ENCODE data around the gene MPO. TPM values are rescaled to one million over a fixed set of nuclear protein-coding genes. Genes with fewer than 3 reads are reported as not detected.

MPO gene
- total and polyA plus RNA-seq, 2 of the 8 experiments (the other 6 are each of a cell fraction or from before 2014, with no cell fraction given): 0.06 to 0.74 TPM

DNA sequence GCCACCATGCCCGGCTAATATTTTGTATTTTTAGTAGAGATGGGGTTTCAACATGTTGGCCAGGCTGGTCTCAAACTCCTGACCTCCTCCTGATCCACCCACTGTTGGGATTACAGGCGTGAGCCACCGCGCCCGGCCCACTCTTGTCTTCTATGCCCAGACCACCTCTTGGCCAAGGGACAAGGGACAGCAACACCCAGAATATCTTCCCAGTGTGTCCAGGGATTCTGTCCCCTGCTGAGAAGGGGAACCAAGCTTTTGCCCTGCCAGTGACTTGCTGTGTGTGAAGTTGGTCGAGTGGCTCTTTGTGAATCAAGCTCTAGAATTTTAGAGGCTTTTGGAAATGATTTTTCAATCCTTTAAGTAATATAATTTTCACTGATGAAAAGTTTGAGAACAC is 1.7 kb upstream of the MPO start:
- H3K4ac ChIP-seq (replicated peaks; ENCODE audit: insufficient read length, low read depth, low read length): no peak overlapping the region
- H3K23me2 ChIP-seq (ENCODE audit: low read depth, low read length): no peaks in the 10 kb centered on the region
- H2BK5ac ChIP-seq (ENCODE audit: low read depth, low read length): no peak overlapping the region; the same call in 1 of the 2 replicates
- no peak overlapping the region for H2AK5ac ChIP-seq (ENCODE audit: low read depth, low read length)
- no peak overlapping the region for H3K4me3 ChIP-seq (ENCODE audit: extremely low read depth in 1 of 4, insufficient read depth in 2 of 4, low read depth in 3 of 4, low read length in 4 of 4)
- no peak for FAIRE-seq
- WGBS, 2 experiments (ENCODE audit: extremely low coverage in 1 of 2, insufficient coverage in 1 of 2, insufficient read length in 1 of 2, insufficient replicate concordance in 2 of 2, low coverage in 1 of 2, low lambda C conversion rate in 2 of 2, missing lambda C conversion rate in 1 of 2): 82% methylated on average over 6 of the region's 6 CpGs; no CpG with 5 or more reads in 1 of the 2 experiments
- no peak overlapping the region for H4K91ac ChIP-seq (replicated peaks; ENCODE audit: insufficient read length, low read length)
- no peak overlapping the region for H3K27ac ChIP-seq (ENCODE audit: low read depth, low read length)
- H3K79me1 ChIP-seq (ENCODE audit: low read depth, low read length): no peaks in the 10 kb centered on the region
- peaks cover 0 to 8% (median 0%) of the 10 kb centered on the region in 4 experiments; a peak in 3 of 7 replicates for H3K27me3 ChIP-seq (replicated peaks in 1 of 4; ENCODE audit: control insufficient read depth in 3 of 4, extremely low read depth in 1 of 4, insufficient read depth in 3 of 4, low read length in 3 of 4)
- H3K56ac ChIP-seq (replicated peaks; ENCODE audit: insufficient read length, low read depth, low read length): no peak overlapping the region
- no peak overlapping the region for H2BK15ac ChIP-seq (ENCODE audit: low read length)
- ChIA-PET CTCF (ENCODE audit: partially characterized antibody) (interaction anchor here (0.6 to 7.9 kb wide), 2 partner anchors 20 to 814 kb away, joined by 3 to 75 read pairs; no protein-coding TSS in a partner anchor), POLR2A (ENCODE audit: partially characterized antibody) (interaction anchor here (0.6 to 1.5 kb wide), 2 partner anchors 12 to 33 kb away, joined by 3 read pairs; no protein-coding TSS in a partner anchor)
- H2BK20ac ChIP-seq (ENCODE audit: low read length): no peak overlapping the region
- H3K4me1 ChIP-seq (replicated peaks in 1 of 4; ENCODE audit: control insufficient read depth in 3 of 4, insufficient read depth in 4 of 4, low read length in 3 of 4): peaks cover 0 to 8% (median 6%) of the 10 kb centered on the region in 4 experiments; a peak in 5 of 7 replicates
- no peaks in the 10 kb centered on the region for H3K79me2 ChIP-seq (ENCODE audit: control insufficient read depth in 1 of 2, insufficient read depth in 2 of 2, low read length in 2 of 2)
- no peak overlapping the region for H3K18ac ChIP-seq (ENCODE audit: extremely low read depth, low read length)
- no peak overlapping the region for H2BK120ac ChIP-seq (replicated peaks; ENCODE audit: low read depth, low read length)
- no peak for DNase-seq (ENCODE audit: low read depth in 1 of 2, low spot score in 2 of 2)
- no peak overlapping the region for H2BK12ac ChIP-seq (ENCODE audit: low read depth, low read length)
- no peak overlapping the region for H3K9ac ChIP-seq (replicated peaks in 1 of 4; ENCODE audit: extremely low read depth in 1 of 4, low read depth in 3 of 4, low read length in 3 of 4)
- no peak overlapping the region for H3K4me2 ChIP-seq (ENCODE audit: insufficient read depth in 1 of 2, low read depth in 2 of 2, low read length in 2 of 2)
- H3K23ac ChIP-seq (ENCODE audit: insufficient read length): no peak overlapping the region
- H3K9me3 ChIP-seq (ENCODE audit: insufficient read depth in 2 of 2, low read depth in 1 of 2, low read length in 1 of 2): no peaks in the 10 kb centered on the region
- no peak overlapping the region for H3K14ac ChIP-seq (ENCODE audit: insufficient read length)
- H4K8ac ChIP-seq (ENCODE audit: extremely low read depth, insufficient read depth, low read length): no peak overlapping the region
- H4K20me1 ChIP-seq (replicated peaks in 1 of 2; ENCODE audit: control insufficient read depth in 1 of 2, insufficient read depth in 2 of 2, low read length in 2 of 2): no peaks in the 10 kb centered on the region
- H3K36me3 ChIP-seq (ENCODE audit: control insufficient read depth in 2 of 4, insufficient read depth in 4 of 4, low read length in 3 of 4): no peaks in the 10 kb centered on the region
- H2AFZ ChIP-seq (ENCODE audit: low read length): no peak overlapping the region
- H4K5ac ChIP-seq (ENCODE audit: insufficient read length, low read depth, low read length): no peak overlapping the region
- TF ChIP-seq NRF1 (IDR thresholded peaks at IDR 0.05; ENCODE audit: low read depth, low read length) (no peak), RBBP5 (IDR thresholded peaks at IDR 0.05; ENCODE audit: borderline replicate concordance, low read depth, low read length) (no peak), POLR2AphosphoS5 (IDR thresholded peaks at IDR 0.05; ENCODE audit: low read depth, low read length) (no peak), RFX5 (IDR thresholded peaks at IDR 0.05; ENCODE audit: borderline replicate concordance, low read depth, low read length) (no peak), CHD1 (IDR thresholded peaks at IDR 0.05; ENCODE audit: low read depth, low read length) (no peak), CHD2 (IDR thresholded peaks at IDR 0.05; ENCODE audit: low read length) (no peak), CREB1 (IDR thresholded peaks at IDR 0.05) (no peak), E2F6 (IDR thresholded peaks at IDR 0.05) (no peak), SP1 (IDR thresholded peaks at IDR 0.05; ENCODE audit: low read depth, low read length) (no peak), GABPA (IDR thresholded peaks at IDR 0.05; ENCODE audit: borderline replicate concordance, insufficient read depth, low read length) (no peak), HDAC6 (IDR thresholded peaks at IDR 0.05; ENCODE audit: low read depth, low read length) (no peak), BRCA1 (IDR thresholded peaks at IDR 0.05; ENCODE audit: low read depth, low read length) (no peak), POU5F1 (IDR thresholded peaks at IDR 0.05; ENCODE audit: low read depth, low read length) (no peak), TCF12 (IDR thresholded peaks at IDR 0.05; ENCODE audit: low read depth, low read length) (no peak), EP300 (IDR thresholded peaks at IDR 0.05; ENCODE audit: borderline replicate concordance in 1 of 2, low read depth in 2 of 2, low read length in 2 of 2) (no peak)
